Measurements from ENCODE around the gene DYNLT5.

DNA sequence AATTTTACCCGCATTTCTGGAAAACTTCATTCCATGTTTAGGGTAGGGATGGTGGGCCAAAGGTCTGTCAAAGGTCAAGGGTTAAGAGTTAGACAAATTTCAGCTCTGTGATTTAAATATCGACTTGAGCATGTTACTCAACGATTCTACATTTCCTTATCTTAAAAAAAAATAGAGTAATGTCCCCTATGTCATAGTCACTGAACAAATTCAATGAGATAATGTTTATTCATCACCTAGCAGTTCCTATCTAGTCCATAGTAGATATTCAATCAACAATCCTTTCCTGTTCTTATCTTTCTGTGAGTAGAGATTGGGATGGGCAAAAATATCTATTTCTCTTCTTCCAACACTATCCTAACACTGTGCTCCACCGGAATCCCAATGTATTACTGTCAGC, 1.1 kb upstream of the DYNLT5 start:
- TF ChIP-seq POLR2A (IDR thresholded peaks at IDR 0.05) = no peak
- TF ChIP-seq CTCF (IDR thresholded peaks at IDR 0.05) = no peak
